ENCODE results near the gene TMEM151A. TPM values are rescaled to one million over a fixed set of nuclear protein-coding genes. Genes with fewer than 3 reads are reported as not detected.

The TMEM151A gene
- total and polyA plus RNA-seq, 2 experiments from 2014 or later: 1.0 to 4.4 TPM

- ATAC-seq (no peak), DNase-seq (ENCODE audit: low spot score) (no peak)
- Mint-ChIP-seq H3K4me1 (peaks cover 27% of the 10 kb centered on the region), H3K9me3 (peaks cover 21% of the 10 kb centered on the region), H3K36me3 (ENCODE audit: low read depth) (peaks cover 20% of the 10 kb centered on the region), H3K27me3 (ENCODE audit: insufficient read depth, low read depth, poor library complexity) (peaks cover 25% of the 10 kb centered on the region), H3K27ac (no peak overlapping the region), H3K4me3 (no peak overlapping the region)
- TF ChIP-seq, protein P1, sequence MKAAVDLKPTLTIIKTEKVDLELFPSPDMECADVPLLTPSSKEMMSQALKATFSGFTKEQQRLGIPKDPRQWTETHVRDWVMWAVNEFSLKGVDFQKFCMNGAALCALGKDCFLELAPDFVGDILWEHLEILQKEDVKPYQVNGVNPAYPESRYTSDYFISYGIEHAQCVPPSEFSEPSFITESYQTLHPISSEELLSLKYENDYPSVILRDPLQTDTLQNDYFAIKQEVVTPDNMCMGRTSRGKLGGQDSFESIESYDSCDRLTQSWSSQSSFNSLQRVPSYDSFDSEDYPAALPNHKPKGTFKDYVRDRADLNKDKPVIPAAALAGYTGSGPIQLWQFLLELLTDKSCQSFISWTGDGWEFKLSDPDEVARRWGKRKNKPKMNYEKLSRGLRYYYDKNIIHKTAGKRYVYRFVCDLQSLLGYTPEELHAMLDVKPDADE (IDR thresholded peaks at IDR 0.05): no peak
- TF ChIP-seq EZH2 (IDR thresholded peaks at IDR 0.05; ENCODE audit: low read depth, unreplicated experiment) (no peak), CREB1 (CRISPR knock-in tag; IDR thresholded peaks at IDR 0.05; ENCODE audit: low read depth) (no peak), ZNF331 (CRISPR knock-in tag; IDR thresholded peaks at IDR 0.05; ENCODE audit: low read depth) (no peak), CTCF (conservative IDR thresholded peaks at IDR 0.05; ENCODE audit: low read depth in 2 of 2) (no peak), ZNF114 (CRISPR knock-in tag; IDR thresholded peaks at IDR 0.05) (no peak), STAT1 (IDR thresholded peaks at IDR 0.05; ENCODE audit: unreplicated experiment) (no peak), NANOG (IDR thresholded peaks at IDR 0.05; ENCODE audit: borderline replicate concordance) (no peak), ZNF462 (CRISPR knock-in tag; IDR thresholded peaks at IDR 0.05) (no peak), EZH2phosphoT487 (IDR thresholded peaks at IDR 0.05; ENCODE audit: unreplicated experiment) (no peak)
- TF ChIP-seq, protein P2, sequence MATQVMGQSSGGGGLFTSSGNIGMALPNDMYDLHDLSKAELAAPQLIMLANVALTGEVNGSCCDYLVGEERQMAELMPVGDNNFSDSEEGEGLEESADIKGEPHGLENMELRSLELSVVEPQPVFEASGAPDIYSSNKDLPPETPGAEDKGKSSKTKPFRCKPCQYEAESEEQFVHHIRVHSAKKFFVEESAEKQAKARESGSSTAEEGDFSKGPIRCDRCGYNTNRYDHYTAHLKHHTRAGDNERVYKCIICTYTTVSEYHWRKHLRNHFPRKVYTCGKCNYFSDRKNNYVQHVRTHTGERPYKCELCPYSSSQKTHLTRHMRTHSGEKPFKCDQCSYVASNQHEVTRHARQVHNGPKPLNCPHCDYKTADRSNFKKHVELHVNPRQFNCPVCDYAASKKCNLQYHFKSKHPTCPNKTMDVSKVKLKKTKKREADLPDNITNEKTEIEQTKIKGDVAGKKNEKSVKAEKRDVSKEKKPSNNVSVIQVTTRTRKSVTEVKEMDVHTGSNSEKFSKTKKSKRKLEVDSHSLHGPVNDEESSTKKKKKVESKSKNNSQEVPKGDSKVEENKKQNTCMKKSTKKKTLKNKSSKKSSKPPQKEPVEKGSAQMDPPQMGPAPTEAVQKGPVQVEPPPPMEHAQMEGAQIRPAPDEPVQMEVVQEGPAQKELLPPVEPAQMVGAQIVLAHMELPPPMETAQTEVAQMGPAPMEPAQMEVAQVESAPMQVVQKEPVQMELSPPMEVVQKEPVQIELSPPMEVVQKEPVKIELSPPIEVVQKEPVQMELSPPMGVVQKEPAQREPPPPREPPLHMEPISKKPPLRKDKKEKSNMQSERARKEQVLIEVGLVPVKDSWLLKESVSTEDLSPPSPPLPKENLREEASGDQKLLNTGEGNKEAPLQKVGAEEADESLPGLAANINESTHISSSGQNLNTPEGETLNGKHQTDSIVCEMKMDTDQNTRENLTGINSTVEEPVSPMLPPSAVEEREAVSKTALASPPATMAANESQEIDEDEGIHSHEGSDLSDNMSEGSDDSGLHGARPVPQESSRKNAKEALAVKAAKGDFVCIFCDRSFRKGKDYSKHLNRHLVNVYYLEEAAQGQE (IDR thresholded peaks at IDR 0.05; ENCODE audit: unreplicated experiment): no peak
- Histone ChIP-seq H4K20me1 (replicated peaks; ENCODE audit: insufficient read depth) (no peaks in the 10 kb centered on the region), H3K9me2 (ENCODE audit: insufficient read depth) (no peaks in the 10 kb centered on the region), H3K27me3 (ENCODE audit: insufficient read depth) (no peaks in the 10 kb centered on the region), H3K4me3 (no peak overlapping the region), H3K36me3 (ENCODE audit: insufficient read depth) (no peaks in the 10 kb centered on the region), H3K4me1 (ENCODE audit: insufficient read depth) (peaks cover 20% of the 10 kb centered on the region), H3K27ac (ENCODE audit: low read depth) (no peak overlapping the region), H3K79me2 (replicated peaks; ENCODE audit: insufficient read depth) (no peaks in the 10 kb centered on the region), H2AFZ (no peak overlapping the region), H3F3A (replicated peaks; ENCODE audit: low read depth) (0 out of 2 replicates have a peak, but pooled peaks cover 4% of the 10 kb centered on the region), H3K4me2 (no peak overlapping the region)
Measured at GRCh38 chr11:66321606-66322005, 29.9 kb downstream of the TMEM151A start.
